ENCODE results near the gene APOL2. TPM values are rescaled to one million over a fixed set of nuclear protein-coding genes. Genes with fewer than 3 reads are reported as not detected.

Gene APOL2
- polyA plus RNA-seq, 1 donor from 2014 or later, result not detected

GRCh38 chr22:36221799-36222751 lies 17.3 kb downstream of the APOL2 start:
- Histone ChIP-seq H3K36me3 (ENCODE audit: insufficient read depth, low read length) (no peaks in the 10 kb centered on the region), H3K9me3 (ENCODE audit: low read length) (no peaks in the 10 kb centered on the region), H3K9me2 (ENCODE audit: insufficient read depth, low read length) (no peaks in the 10 kb centered on the region), H3K4me2 (ENCODE audit: low read length) (no peak overlapping the region), H3K27ac (ENCODE audit: low read length) (no peak overlapping the region), H3K79me2 (replicated peaks; ENCODE audit: insufficient read depth, low read length) (no peaks in the 10 kb centered on the region), H3K27me3 (ENCODE audit: insufficient read depth, low read depth, low read length) (no peaks in the 10 kb centered on the region), H3K9ac (ENCODE audit: low read length) (no peak overlapping the region), H3F3A (ENCODE audit: insufficient read depth, low read length, poor library complexity, severe bottlenecking) (no peaks in the 10 kb centered on the region), H4K20me1 (ENCODE audit: insufficient read depth) (no peaks in the 10 kb centered on the region), H3K4me3 (ENCODE audit: low read length) (no peak overlapping the region), H2AFZ (ENCODE audit: low read depth, low read length) (no peak overlapping the region)
- TF ChIP-seq, protein P1, sequence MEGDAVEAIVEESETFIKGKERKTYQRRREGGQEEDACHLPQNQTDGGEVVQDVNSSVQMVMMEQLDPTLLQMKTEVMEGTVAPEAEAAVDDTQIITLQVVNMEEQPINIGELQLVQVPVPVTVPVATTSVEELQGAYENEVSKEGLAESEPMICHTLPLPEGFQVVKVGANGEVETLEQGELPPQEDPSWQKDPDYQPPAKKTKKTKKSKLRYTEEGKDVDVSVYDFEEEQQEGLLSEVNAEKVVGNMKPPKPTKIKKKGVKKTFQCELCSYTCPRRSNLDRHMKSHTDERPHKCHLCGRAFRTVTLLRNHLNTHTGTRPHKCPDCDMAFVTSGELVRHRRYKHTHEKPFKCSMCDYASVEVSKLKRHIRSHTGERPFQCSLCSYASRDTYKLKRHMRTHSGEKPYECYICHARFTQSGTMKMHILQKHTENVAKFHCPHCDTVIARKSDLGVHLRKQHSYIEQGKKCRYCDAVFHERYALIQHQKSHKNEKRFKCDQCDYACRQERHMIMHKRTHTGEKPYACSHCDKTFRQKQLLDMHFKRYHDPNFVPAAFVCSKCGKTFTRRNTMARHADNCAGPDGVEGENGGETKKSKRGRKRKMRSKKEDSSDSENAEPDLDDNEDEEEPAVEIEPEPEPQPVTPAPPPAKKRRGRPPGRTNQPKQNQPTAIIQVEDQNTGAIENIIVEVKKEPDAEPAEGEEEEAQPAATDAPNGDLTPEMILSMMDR (IDR thresholded peaks at IDR 0.05; ENCODE audit: poor library complexity, severe bottlenecking), result peak; percentile 74
- peak; percentile 80 for TF ChIP-seq SMC3 (conservative IDR thresholded peaks at IDR 0.05; ENCODE audit: poor library complexity)
- TF ChIP-seq EZH2 (IDR thresholded peaks at IDR 0.05; ENCODE audit: borderline replicate concordance, insufficient read depth, low read length, poor library complexity, severe bottlenecking), result no peak
- no peak for TF ChIP-seq EP300 (conservative IDR thresholded peaks at IDR 0.05; ENCODE audit: poor library complexity, severe bottlenecking)
- TF ChIP-seq RAD21 (conservative IDR thresholded peaks at IDR 0.05), result peak; percentile 68

GRCh38 chr22:36220451-36220921 lies 18.8 kb downstream of the APOL2 start:
- Histone ChIP-seq H4K20me1 (ENCODE audit: insufficient read depth) (no peaks in the 10 kb centered on the region), H3K4me2 (ENCODE audit: low read length) (no peak overlapping the region), H3K79me2 (replicated peaks; ENCODE audit: insufficient read depth, low read length) (no peaks in the 10 kb centered on the region), H3K9ac (ENCODE audit: low read length) (no peak overlapping the region), H3K27me3 (ENCODE audit: insufficient read depth, low read depth, low read length) (no peaks in the 10 kb centered on the region), H3K4me3 (ENCODE audit: low read length) (no peak overlapping the region), H3K27ac (ENCODE audit: low read length) (no peak overlapping the region), H3F3A (ENCODE audit: insufficient read depth, low read length, poor library complexity, severe bottlenecking) (no peaks in the 10 kb centered on the region), H2AFZ (ENCODE audit: low read depth, low read length) (no peak overlapping the region), H3K9me2 (ENCODE audit: insufficient read depth, low read length) (no peaks in the 10 kb centered on the region), H3K36me3 (ENCODE audit: insufficient read depth, low read length) (no peaks in the 10 kb centered on the region), H3K9me3 (ENCODE audit: low read length) (no peaks in the 10 kb centered on the region)
- TF ChIP-seq REST (IDR thresholded peaks at IDR 0.05; ENCODE audit: borderline replicate concordance) (no peak), RAD21 (conservative IDR thresholded peaks at IDR 0.05) (no peak), SMC3 (conservative IDR thresholded peaks at IDR 0.05; ENCODE audit: poor library complexity) (no peak), MXI1 (conservative IDR thresholded peaks at IDR 0.05; ENCODE audit: poor library complexity, severe bottlenecking) (no peak), EP300 (conservative IDR thresholded peaks at IDR 0.05; ENCODE audit: poor library complexity, severe bottlenecking) (no peak), TAF1 (IDR thresholded peaks at IDR 0.05; ENCODE audit: low read depth) (no peak), EZH2 (IDR thresholded peaks at IDR 0.05; ENCODE audit: borderline replicate concordance, insufficient read depth, low read length, poor library complexity, severe bottlenecking) (no peak)
- TF ChIP-seq, protein P1 (IDR thresholded peaks at IDR 0.05; ENCODE audit: poor library complexity, severe bottlenecking), result no peak
